MCF 10A (cell line): Measurements from ENCODE around the gene MT1B. TPM values are rescaled to one million over a fixed set of nuclear protein-coding genes. Genes with fewer than 3 reads are reported as not detected.

Experiments
- BruUV-seq: library from RNA; stranded (reverse); fragments of 400-500 nt; replicated peaks from 2 replicates; lab custom pipeline; 2021; lab: Mats Ljungman, UMichigan
- CTCF ChIA-PET: fragments of 300-600 bp; sonication (Branson Sonifier 250); formaldehyde crosslinking; extraction: SDS; loops from one replicate; lab custom pipeline; 2021; ENCODE audit warnings: antibody characterized with exemption, inconsistent platforms; lab: Yijun Ruan, JAX
- POLR2A ChIA-PET: fragments of 300-600, 350-650 bp; sonication (Branson Sonifier 250); formaldehyde crosslinking; extraction: SDS; loops from one replicate; lab custom pipeline; 2020; ENCODE audit warnings: antibody characterized with exemption, inconsistent platforms; lab: Yijun Ruan, JAX
- DNase-seq: peaks from one replicate; pipeline ENCODE4 v3.0.0-alpha.2; 2018; ENCODE audit not compliant: unreplicated experiment
- H3K27ac Mint-ChIP-seq: one replicate; pipeline ENCODE4 v1.8.0; 2022; ENCODE audit warnings: mild to moderate bottlenecking, low read depth, mixed read lengths; ENCODE audit not compliant: unreplicated experiment
- H3K27me3 Mint-ChIP-seq: one replicate; pipeline ENCODE4 v1.8.0; 2022; ENCODE audit warnings: mixed read lengths; ENCODE audit not compliant: insufficient read depth, unreplicated experiment
- H3K36me3 Mint-ChIP-seq: one replicate; pipeline ENCODE4 v1.8.0; 2022; ENCODE audit warnings: mild to moderate bottlenecking, moderate library complexity, mixed read lengths; ENCODE audit not compliant: insufficient read depth, unreplicated experiment
- H3K4me1 Mint-ChIP-seq: one replicate; pipeline ENCODE4 v1.8.0; 2022; ENCODE audit warnings: mixed read lengths; ENCODE audit not compliant: insufficient read depth, unreplicated experiment
- H3K4me3 Mint-ChIP-seq: one replicate; pipeline ENCODE4 v1.8.0; 2022; ENCODE audit warnings: mild to moderate bottlenecking, moderate library complexity, mixed read lengths; ENCODE audit not compliant: unreplicated experiment
- H3K9me3 Mint-ChIP-seq: one replicate; pipeline ENCODE4 v1.8.0; 2022; ENCODE audit warnings: mixed read lengths; ENCODE audit not compliant: unreplicated experiment
- CTCF ChIP-seq: fragments of 200-600 bp; IDR thresholded peaks from one replicate; pipeline ENCODE4 v1.8.0; 2022; ENCODE audit warnings: antibody characterized with exemption, mild to moderate bottlenecking; ENCODE audit not compliant: unreplicated experiment
- intact Hi-C: fragments of 100-400 bp; cut with micrococcal nuclease; formaldehyde crosslinking; loops from 2 replicates; pipeline ENCODE4 v1.14.1; 2022
- total RNA-seq: library from RNA; stranded (reverse); gene quantifications from 2 replicates; pipeline ENCODE4 v1.2.3, GENCODE V29; 2022

MT1B gene
- total RNA-seq, 1 experiment from 2014 or later, result not detected

- CTCF ChIA-PET, result interaction anchor here (0.9 to 7.2 kb wide), 11 partner anchors 14 to 104 kb away, joined by 3 to 105 read pairs (median 9); partner anchors contain the start of gene MT1E
- intact Hi-C loops, result loop anchor here (1.0 to 5.0 kb wide), 2 partner anchors 36 to 96 kb away; no protein-coding TSS in a partner anchor
- peaks cover 7% of the 10 kb centered on the region for H3K36me3 Mint-ChIP-seq
- peak overlapping the region; percentile 93 for H3K4me3 Mint-ChIP-seq
- no peaks in the 10 kb centered on the region for H3K27me3 Mint-ChIP-seq
- peak overlapping the region; percentile 99 for H3K27ac Mint-ChIP-seq
- H3K4me1 Mint-ChIP-seq, result peaks cover 44% of the 10 kb centered on the region
- BruUV-seq, result no TSS peak
- POLR2A ChIA-PET, result interaction anchor here (0.6 to 15.3 kb wide), 31 partner anchors 9 to 580 kb away, joined by 3 to 1404 read pairs (median 7); partner anchors contain the start of genes BBS2, MT1B, MT1E and MT1F
- DNase-seq, result peak; percentile 90
- TF ChIP-seq CTCF, result no peak
- no peaks in the 10 kb centered on the region for H3K9me3 Mint-ChIP-seq
Measured at GRCh38 chr16:56606071-56606475, 45.6 kb upstream of the MT1B start.

GRCh38 chr16:56606476-56607108 lies 45.1 kb upstream of the MT1B start:
- no peak for TF ChIP-seq CTCF
- CTCF ChIA-PET, result interaction anchor here (0.7 to 7.2 kb wide), 10 partner anchors 19 to 105 kb away, joined by 3 to 105 read pairs (median 3); partner anchors contain the start of genes BBS2, MT1E and MT1X
- Mint-ChIP-seq H3K36me3 (peaks cover 7% of the 10 kb centered on the region), H3K4me1 (peaks cover 50% of the 10 kb centered on the region), H3K4me3 (peak overlapping the region; percentile 93), H3K27me3 (no peaks in the 10 kb centered on the region), H3K9me3 (no peaks in the 10 kb centered on the region), H3K27ac (peak overlapping the region; percentile 99)
- peak; percentile 93 for DNase-seq
- POLR2A ChIA-PET, result interaction anchor here (0.7 to 15.3 kb wide), 31 partner anchors 9 to 579 kb away, joined by 3 to 1404 read pairs (median 6); partner anchors contain the start of genes BBS2, MT1B, MT1E and MT1F
- no TSS peak for BruUV-seq
- intact Hi-C loops, result loop anchor here (1.0 to 5.0 kb wide), 2 partner anchors 36 to 96 kb away; no protein-coding TSS in a partner anchor

- intact Hi-C loops, result loop anchor here (5.0 kb wide), 1 partner anchor 35 kb away; no protein-coding TSS in a partner anchor
- H3K27me3 Mint-ChIP-seq, result no peaks in the 10 kb centered on the region
- CTCF ChIA-PET, result interaction anchor here (0.6 to 7.2 kb wide), 9 partner anchors 19 to 559 kb away, joined by 3 to 105 read pairs (median 3); partner anchors contain the start of genes BBS2, MT1E and MT1X
Measured at GRCh38 chr16:56607109-56607618, 44.5 kb upstream of the MT1B start.

More at GRCh38 chr16:56607109-56607618, 44.5 kb upstream of the MT1B start:
- Mint-ChIP-seq H3K4me1 (peaks cover 50% of the 10 kb centered on the region), H3K4me3 (peak overlapping the region; percentile 93), H3K27ac (peak overlapping the region; percentile 99), H3K9me3 (no peaks in the 10 kb centered on the region), H3K36me3 (peaks cover 7% of the 10 kb centered on the region)
- POLR2A ChIA-PET, result interaction anchor here (0.7 to 15.3 kb wide), 31 partner anchors 9 to 579 kb away, joined by 3 to 1404 read pairs (median 6); partner anchors contain the start of genes BBS2, MT1B, MT1E and MT1F
- DNase-seq, result peak; percentile 99
- no TSS peak for BruUV-seq
- no peak for TF ChIP-seq CTCF
